ENCODE measurements around the gene RAPGEF3. TPM values are rescaled to one million over a fixed set of nuclear protein-coding genes. Genes with fewer than 3 reads are reported as not detected.

RAPGEF3 gene
- total and polyA plus RNA-seq, 3 donors from 2014 or later: 13.9 to 30.2 (median 24.6) TPM

GRCh38 chr12:47781479-47782371, 23.0 kb upstream of the RAPGEF3 start:
- H3K36me3 ChIP-seq (ENCODE audit: low read depth, missing control alignments): no peaks in the 10 kb centered on the region
- TF ChIP-seq POLR2A (IDR thresholded peaks at IDR 0.05) (no peak), CTCF (IDR thresholded peaks at IDR 0.05) (no peak)
- 76 to 89% methylated on average over 5 to 13 of the region's 13 CpGs for WGBS, 2 donors
- no peak overlapping the region for H3K27ac ChIP-seq
- H3K4me3 ChIP-seq: no peak overlapping the region
- intact Hi-C loops (cut with DNase I; ENCODE audit: low total_unique reads): no loop called here
- H3K9me3 ChIP-seq: no peaks in the 10 kb centered on the region
- no peaks in the 10 kb centered on the region for H3K27me3 ChIP-seq
- DNase-seq: no peak
- H3K4me1 ChIP-seq: peaks cover 24% of the 10 kb centered on the region

GRCh38 chr12:47779943-47780504, 21.3 kb upstream of the RAPGEF3 start:
- H3K36me3 ChIP-seq (ENCODE audit: low read depth, missing control alignments): no peaks in the 10 kb centered on the region
- peaks cover 40% of the 10 kb centered on the region for H3K4me1 ChIP-seq
- H3K9me3 ChIP-seq: no peaks in the 10 kb centered on the region
- peak overlapping the region in 1 of 2 donors; percentile 17 for H3K27ac ChIP-seq
- intact Hi-C loops (cut with DNase I; ENCODE audit: low total_unique reads): loop anchor here (10.0 kb wide), 1 partner anchor 65 kb away; no protein-coding TSS in a partner anchor
- no peak overlapping the region for H3K4me3 ChIP-seq
- WGBS, 2 donors: 63 to 73% methylated on average over 11 of the region's 11 CpGs
- DNase-seq: no peak
- TF ChIP-seq POLR2A (IDR thresholded peaks at IDR 0.05): no peak
- no peak for TF ChIP-seq CTCF (IDR thresholded peaks at IDR 0.05)
- no peaks in the 10 kb centered on the region for H3K27me3 ChIP-seq

- Histone ChIP-seq H3K27ac (peak overlapping the region in 1 of 2 donors; percentile 17), H3K36me3 (ENCODE audit: low read depth, missing control alignments) (no peaks in the 10 kb centered on the region), H3K9me3 (no peaks in the 10 kb centered on the region), H3K4me3 (no peak overlapping the region), H3K27me3 (no peaks in the 10 kb centered on the region), H3K4me1 (peaks cover 46% of the 10 kb centered on the region)
- TF ChIP-seq CTCF (IDR thresholded peaks at IDR 0.05) (peak; percentile 91 to 98 (median 98)), POLR2A (IDR thresholded peaks at IDR 0.05) (no peak)
- intact Hi-C loops (cut with DNase I; ENCODE audit: low total_unique reads): loop anchor here (10.0 kb wide), 1 partner anchor 65 kb away; no protein-coding TSS in a partner anchor
- DNase-seq: peak; percentile 94
- 48 to 50% methylated on average over 19 of the region's 19 CpGs for WGBS, 2 donors
Measured at GRCh38 chr12:47779301-47779942, 20.7 kb upstream of the RAPGEF3 start.

- H3K27me3 ChIP-seq: no peaks in the 10 kb centered on the region
- H3K4me1 ChIP-seq: peaks cover 47% of the 10 kb centered on the region
- H3K4me3 ChIP-seq: no peak overlapping the region
- TF ChIP-seq POLR2A (IDR thresholded peaks at IDR 0.05): no peak
- TF ChIP-seq CTCF (IDR thresholded peaks at IDR 0.05): no peak
- intact Hi-C loops (cut with DNase I; ENCODE audit: low total_unique reads): loop anchor here (10.0 kb wide), 1 partner anchor 64 kb away; no protein-coding TSS in a partner anchor
- DNase-seq: no peak
- H3K9me3 ChIP-seq: no peaks in the 10 kb centered on the region
- H3K27ac ChIP-seq: no peak overlapping the region
- 51 to 53% methylated on average over 14 of the region's 14 CpGs for WGBS, 2 donors
- H3K36me3 ChIP-seq (ENCODE audit: low read depth, missing control alignments): no peaks in the 10 kb centered on the region
Measured at GRCh38 chr12:47778881-47779280, 20.2 kb upstream of the RAPGEF3 start.
